Heart right ventricle (tissue), 16 donors: ENCODE data around the gene TTC8. TPM values are rescaled to one million over a fixed set of nuclear protein-coding genes. Genes with fewer than 3 reads are reported as not detected.

Experiments used
- ATAC-seq, 8 donors: fragments of 200-7000 bp; cut with Tn5 transposase; one replicate each; pipeline ENCODE4 v1.9.1; 2020; ENCODE audit warnings: mild to moderate bottlenecking in 8 of 8, moderate library complexity in 8 of 8, moderate number of reproducible peaks in 1 of 8
- DNase-seq, 2 donors: peaks; one replicate each; pipeline ENCODE4 v3.0.0-alpha.2; 2020
- H3K27ac ChIP-seq, 10 donors: fragments of 200-600 bp; sonication (generic) in 2 of 10; one replicate each; pipeline versions ENCODE4 v1.5.0 to v1.8.0; 2020 to 2022; ENCODE audit warnings: mild to moderate bottlenecking in 3 of 10
- H3K27me3 ChIP-seq, 7 donors: fragments of 200-600 bp; one replicate each; pipeline ENCODE4 v1.8.0; 2021 to 2022; ENCODE audit warnings: mild to moderate bottlenecking in 2 of 7
- H3K36me3 ChIP-seq, 9 donors: fragments of 200-600 bp; sonication (generic) in 1 of 9; one replicate each; pipeline versions ENCODE4 v1.5.0 to v1.8.0; 2020 to 2022; ENCODE audit warnings: mild to moderate bottlenecking in 2 of 9
- H3K4me1 ChIP-seq, 9 donors: fragments of 200-600 bp; sonication (generic) in 1 of 9; one replicate each; pipeline versions ENCODE4 v1.5.0 to v1.8.0; 2020 to 2022; ENCODE audit warnings: mild to moderate bottlenecking in 4 of 9
- H3K4me3 ChIP-seq, 10 donors: fragments of 200-600 bp; sonication (generic) in 2 of 10; one replicate each; pipeline versions ENCODE4 v1.5.0 to v1.8.0; 2020 to 2022; ENCODE audit warnings: mild to moderate bottlenecking in 7 of 10, moderate library complexity in 2 of 10
- H3K9me3 ChIP-seq, 11 donors: fragments of 200-600 bp in 10 of 11; sonication (generic) in 2 of 11; one replicate each; pipeline versions ENCODE4 v1.5.0 to v1.8.0; 2013 to 2022; ENCODE audit warnings: mild to moderate bottlenecking in 2 of 11, control low read depth in 1 of 11, moderate library complexity in 1 of 11
- WGBS, 2 donors: extraction: QIAGEN DNeasy Blood & Tissue Kit; methylation state at CpG; one replicate each; pipeline ENCODE4 v1.1.7; 2013; ENCODE audit warnings: inconsistent platforms in 1 of 2; 5-methylcytosine and 5-hydroxymethylcytosine counted together
- intact Hi-C, 10 donors: fragments of 100-400 bp; cut with DNase I; formaldehyde crosslinking; loops; one replicate each; pipeline versions ENCODE4 v1.11.1 to v1.14.2; 2022
- polyA plus RNA-seq, 2 donors: library from polyadenylated mRNA; stranded (reverse); fragments of 200-250 nt; gene quantifications; one replicate each; pipeline ENCODE4 v1.2.3, GENCODE V29; 2013
- total RNA-seq, 10 donors: library from RNA; stranded (reverse); fragmentation: NEBNext Ultra II Directional in 3 of 10; extraction: Animal tissue kit (Norgen Biotek cat#: 25700) in 3 of 10; gene quantifications; one replicate each; pipeline versions ENCODE4 v1.2.1 to v1.2.4, GENCODE V29; 2021 to 2023
- TF ChIP-seq, protein P1 (sequence below), 9 donors: fragments of 200-600 bp; sonication (generic) in 2 of 9; IDR thresholded peaks; one replicate each; pipeline versions ENCODE4 v1.5.0 to v1.8.0; 2021 to 2022; ENCODE audit warnings: antibody characterized with exemption in 9 of 9, mild to moderate bottlenecking in 5 of 9, moderate library complexity in 1 of 9
- donor health status: Arrhythmogenic right ventricular cardiomyopathy.
- donor health status: ischemic (EF 13 %, LVEDD 7.1; RV severe dilation, severe dysfunction).
- donor health status: healthy with polysubstance abuse.
- donor health status: DM: no; HTN: yes; CAD: no.
- donor health status: DM: no; HTN: no; CAD: no.
- donor health status: ischemic (EF 25% LVEDD 6.9; RV normal size, moderate dysfunction).
- donor health status: ischemic (EF 25% LVEDD 5.7; RV mildly dilated, moderate dysfunction).
- donor health status: healthy.
- donor health status: DM: yes; HTN: yes; CAD: no.
- donor health status: Ischemic cardiomyopathy.
- donor health status: ischemic (EF 35%, LVEDD 5.7; RV mildly dilated, moderate dysfunction).
- donor health status: nonischemic (EF 11% LVEDD 7.7; RV severe dilation, severe dysfunction).
- donor health status: DM: yes; HTN: yes; CAD: no.
- donor health status: PGD.
- donor health status: ischemic (EF 29% LVEDD 5.4; RV normal size, mild dysfunction).
- donor health status: nonischemic (EF 23%, LVEDD 6.1; RV moderate dilation, normal function).

The TTC8 gene
- total and polyA plus RNA-seq, 12 donors = 3.8 to 16.0 (median 11.9) TPM

DNA sequence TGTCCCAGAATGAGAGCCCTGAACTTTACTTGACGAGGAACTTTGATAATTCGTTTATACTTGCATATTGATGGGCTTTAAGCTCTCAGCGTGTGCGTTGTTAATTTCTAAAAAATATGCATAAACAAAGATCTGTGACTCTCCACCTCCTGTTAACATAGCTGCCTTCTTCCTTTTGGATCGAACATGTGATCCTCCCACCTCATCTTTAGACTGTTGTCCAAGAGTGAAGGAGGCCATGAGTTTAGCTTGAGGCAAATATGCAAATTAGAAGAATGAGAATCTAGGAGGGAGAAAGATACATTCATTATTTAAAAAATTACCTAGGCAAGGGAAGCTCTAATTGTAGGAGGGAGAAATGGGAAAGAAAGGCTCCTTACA lies 617 bp downstream of the TTC8 start:
- ATAC-seq (no peak), DNase-seq (no peak)
- TF ChIP-seq, protein P1, sequence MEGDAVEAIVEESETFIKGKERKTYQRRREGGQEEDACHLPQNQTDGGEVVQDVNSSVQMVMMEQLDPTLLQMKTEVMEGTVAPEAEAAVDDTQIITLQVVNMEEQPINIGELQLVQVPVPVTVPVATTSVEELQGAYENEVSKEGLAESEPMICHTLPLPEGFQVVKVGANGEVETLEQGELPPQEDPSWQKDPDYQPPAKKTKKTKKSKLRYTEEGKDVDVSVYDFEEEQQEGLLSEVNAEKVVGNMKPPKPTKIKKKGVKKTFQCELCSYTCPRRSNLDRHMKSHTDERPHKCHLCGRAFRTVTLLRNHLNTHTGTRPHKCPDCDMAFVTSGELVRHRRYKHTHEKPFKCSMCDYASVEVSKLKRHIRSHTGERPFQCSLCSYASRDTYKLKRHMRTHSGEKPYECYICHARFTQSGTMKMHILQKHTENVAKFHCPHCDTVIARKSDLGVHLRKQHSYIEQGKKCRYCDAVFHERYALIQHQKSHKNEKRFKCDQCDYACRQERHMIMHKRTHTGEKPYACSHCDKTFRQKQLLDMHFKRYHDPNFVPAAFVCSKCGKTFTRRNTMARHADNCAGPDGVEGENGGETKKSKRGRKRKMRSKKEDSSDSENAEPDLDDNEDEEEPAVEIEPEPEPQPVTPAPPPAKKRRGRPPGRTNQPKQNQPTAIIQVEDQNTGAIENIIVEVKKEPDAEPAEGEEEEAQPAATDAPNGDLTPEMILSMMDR (IDR thresholded peaks at IDR 0.05) = no peak
- peaks cover 0 to 28% (median 10%) of the 10 kb centered on the region in 9 donors for H3K4me1 ChIP-seq
- no peaks in the 10 kb centered on the region for H3K36me3 ChIP-seq
- 8 to 9% methylated on average over 5 of the region's 5 CpGs for WGBS, 2 donors
- no peaks in the 10 kb centered on the region for H3K9me3 ChIP-seq
- intact Hi-C loops = no loop called here
- H3K27me3 ChIP-seq = no peaks in the 10 kb centered on the region
- H3K27ac ChIP-seq = peak overlapping the region in 9 of 10 donors; percentile 79 to 95 (median 89)
- H3K4me3 ChIP-seq = peak overlapping the region; percentile 64 to 94 (median 72)

DNA sequence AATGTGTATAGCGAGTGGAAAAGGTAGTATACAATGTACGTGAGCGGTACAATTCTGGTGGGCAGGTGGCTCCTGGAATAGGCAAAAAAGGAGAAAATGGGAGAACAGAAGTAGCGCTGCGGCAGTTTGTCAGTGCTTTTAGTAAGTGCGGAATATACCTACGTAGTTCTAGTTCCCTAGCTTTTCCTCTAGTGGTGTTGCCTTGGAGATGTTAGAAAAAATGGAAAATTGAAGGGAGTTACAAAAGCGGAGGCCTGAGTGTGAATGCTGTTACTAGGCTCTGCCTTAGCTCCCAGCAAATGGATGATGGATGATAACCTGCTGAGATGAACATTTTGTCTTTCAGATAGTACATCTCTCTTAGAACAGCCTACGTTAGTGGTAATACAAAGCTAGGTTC lies 1.1 kb downstream of the TTC8 start:
- no peak for DNase-seq
- TF ChIP-seq, protein P1 (IDR thresholded peaks at IDR 0.05) = no peak
- ATAC-seq = no peak
- WGBS, 2 donors = 96 to 97% methylated on average over 9 of the region's 9 CpGs
- Histone ChIP-seq H3K36me3 (no peaks in the 10 kb centered on the region), H3K27ac (no peak overlapping the region), H3K4me1 (peaks cover 0 to 30% (median 10%) of the 10 kb centered on the region in 9 donors), H3K27me3 (no peaks in the 10 kb centered on the region), H3K4me3 (peak overlapping the region in 6 of 10 donors; percentile 64 to 94 (median 76)), H3K9me3 (no peaks in the 10 kb centered on the region)
- intact Hi-C loops = no loop called here

- 65 to 66% methylated on average over 3 of the region's 3 CpGs for WGBS, 2 donors
- H3K9me3 ChIP-seq = no peaks in the 10 kb centered on the region
- DNase-seq = no peak
- H3K36me3 ChIP-seq = no peaks in the 10 kb centered on the region
- no peak overlapping the region for H3K27ac ChIP-seq
- TF ChIP-seq, protein P1 (IDR thresholded peaks at IDR 0.05) = no peak
- H3K4me3 ChIP-seq = no peak overlapping the region
- no peak for ATAC-seq
- no peaks in the 10 kb centered on the region for H3K27me3 ChIP-seq
- intact Hi-C loops = no loop called here
- peaks cover 0 to 27% (median 12%) of the 10 kb centered on the region in 9 donors for H3K4me1 ChIP-seq
Observed at GRCh38 chr14:88829188-88829587, 4.7 kb downstream of the TTC8 start.

GRCh38 chr14:88829685-88830302 lies 5.3 kb downstream of the TTC8 start:
- no peak overlapping the region for H3K4me3 ChIP-seq
- TF ChIP-seq, protein P1 (IDR thresholded peaks at IDR 0.05) = no peak
- intact Hi-C loops = no loop called here
- H3K27me3 ChIP-seq = no peaks in the 10 kb centered on the region
- no peak overlapping the region for H3K27ac ChIP-seq
- ATAC-seq (no peak), DNase-seq (no peak)
- WGBS, 2 donors = 70 to 73% methylated on average over 4 of the region's 4 CpGs
- H3K9me3 ChIP-seq = no peaks in the 10 kb centered on the region
- H3K36me3 ChIP-seq = no peaks in the 10 kb centered on the region
- H3K4me1 ChIP-seq = peaks cover 0 to 30% (median 17%) of the 10 kb centered on the region in 9 donors
